Measurements from ENCODE around the gene KCNAB2.
A peak's percentile ranks its signal among the peaks of the same experiment; 100 is the strongest.

The KCNAB2 gene

GRCh38 chr1:6111571-6111970 lies 65.9 kb downstream of the KCNAB2 start:
- ChIA-PET CTCF (no interaction called here), POLR2A (ENCODE audit: low non-redundant PET) (no interaction called here)
- TF ChIP-seq CTCF (conservative IDR thresholded peaks at IDR 0.05; ENCODE audit: low read depth) = no peak
- peak overlapping the region; percentile 37 for H3K27ac ChIP-seq
- DNase-seq (ENCODE audit: low spot score) = no peak

GRCh38 chr1:6111991-6112689 lies 66.5 kb downstream of the KCNAB2 start:
- CTCF ChIA-PET = no interaction called here

GRCh38 chr1:6112690-6113005 lies 67.0 kb downstream of the KCNAB2 start:
- POLR2A ChIA-PET (ENCODE audit: low non-redundant PET) = no interaction called here
- TF ChIP-seq CTCF (conservative IDR thresholded peaks at IDR 0.05; ENCODE audit: low read depth) = no peak
- H3K27ac ChIP-seq = no peak overlapping the region
- DNase-seq (ENCODE audit: low spot score) = no peak
- CTCF ChIA-PET = interaction anchor here (0.7 kb wide), 1 partner anchor 132 kb away, joined by 3 read pairs; no protein-coding TSS in a partner anchor

More at GRCh38 chr1:6111991-6112689, 66.5 kb downstream of the KCNAB2 start:
- no peak for TF ChIP-seq CTCF (conservative IDR thresholded peaks at IDR 0.05; ENCODE audit: low read depth)
- POLR2A ChIA-PET (ENCODE audit: low non-redundant PET) = no interaction called here
- no peak for DNase-seq (ENCODE audit: low spot score)
- peak overlapping the region; percentile 37; the same call in 1 of the 2 replicates for H3K27ac ChIP-seq

GRCh38 chr1:6113116-6113515 lies 67.4 kb downstream of the KCNAB2 start:
- TF ChIP-seq CTCF (conservative IDR thresholded peaks at IDR 0.05; ENCODE audit: low read depth) = no peak
- POLR2A ChIA-PET (ENCODE audit: low non-redundant PET) = no interaction called here
- CTCF ChIA-PET = interaction anchor here (0.6 to 1.0 kb wide), 4 partner anchors 21 to 493 kb away, joined by 3 read pairs; no protein-coding TSS in a partner anchor
- no peak overlapping the region for H3K27ac ChIP-seq
- DNase-seq (ENCODE audit: low spot score) = no peak

GRCh38 chr1:6113745-6114144 lies 68.1 kb downstream of the KCNAB2 start:
- DNase-seq (ENCODE audit: low spot score) = no peak
- H3K27ac ChIP-seq = no peak overlapping the region
- POLR2A ChIA-PET (ENCODE audit: low non-redundant PET) = no interaction called here
- CTCF ChIA-PET = interaction anchor here (0.6 to 1.0 kb wide), 3 partner anchors 22 to 493 kb away, joined by 3 read pairs; no protein-coding TSS in a partner anchor
- no peak for TF ChIP-seq CTCF (conservative IDR thresholded peaks at IDR 0.05; ENCODE audit: low read depth)

GRCh38 chr1:6116137-6116536 lies 70.4 kb downstream of the KCNAB2 start:
- CTCF ChIA-PET = interaction anchor here (0.7 kb wide), 1 partner anchor 99 kb away, joined by 4 read pairs; no protein-coding TSS in a partner anchor

More at GRCh38 chr1:6116137-6116536, 70.4 kb downstream of the KCNAB2 start:
- POLR2A ChIA-PET (ENCODE audit: low non-redundant PET) = interaction anchor here (0.6 kb wide), 1 partner anchor 69 kb away, joined by 3 read pairs; no protein-coding TSS in a partner anchor
- H3K27ac ChIP-seq = no peak overlapping the region
- TF ChIP-seq CTCF (conservative IDR thresholded peaks at IDR 0.05; ENCODE audit: low read depth) = no peak
- no peak for DNase-seq (ENCODE audit: low spot score)
